ENCODE results near the gene VILL. TPM values are rescaled to one million over a fixed set of nuclear protein-coding genes. Genes with fewer than 3 reads are reported as not detected.

Gene VILL
- polyA plus RNA-seq, 1 experiment: 8.8 TPM

- DNase-seq (ENCODE audit: low read depth): no peak
- no peaks in the 10 kb centered on the region for H3K27me3 ChIP-seq (ENCODE audit: control insufficient read depth, insufficient read depth, low read length)
- ChIA-PET POLR2A (no interaction called here), CTCF (interaction anchor here (2.0 kb wide), 1 partner anchor 21 kb away, joined by 9 read pairs; no protein-coding TSS in a partner anchor)
- TF ChIP-seq, protein P1, sequence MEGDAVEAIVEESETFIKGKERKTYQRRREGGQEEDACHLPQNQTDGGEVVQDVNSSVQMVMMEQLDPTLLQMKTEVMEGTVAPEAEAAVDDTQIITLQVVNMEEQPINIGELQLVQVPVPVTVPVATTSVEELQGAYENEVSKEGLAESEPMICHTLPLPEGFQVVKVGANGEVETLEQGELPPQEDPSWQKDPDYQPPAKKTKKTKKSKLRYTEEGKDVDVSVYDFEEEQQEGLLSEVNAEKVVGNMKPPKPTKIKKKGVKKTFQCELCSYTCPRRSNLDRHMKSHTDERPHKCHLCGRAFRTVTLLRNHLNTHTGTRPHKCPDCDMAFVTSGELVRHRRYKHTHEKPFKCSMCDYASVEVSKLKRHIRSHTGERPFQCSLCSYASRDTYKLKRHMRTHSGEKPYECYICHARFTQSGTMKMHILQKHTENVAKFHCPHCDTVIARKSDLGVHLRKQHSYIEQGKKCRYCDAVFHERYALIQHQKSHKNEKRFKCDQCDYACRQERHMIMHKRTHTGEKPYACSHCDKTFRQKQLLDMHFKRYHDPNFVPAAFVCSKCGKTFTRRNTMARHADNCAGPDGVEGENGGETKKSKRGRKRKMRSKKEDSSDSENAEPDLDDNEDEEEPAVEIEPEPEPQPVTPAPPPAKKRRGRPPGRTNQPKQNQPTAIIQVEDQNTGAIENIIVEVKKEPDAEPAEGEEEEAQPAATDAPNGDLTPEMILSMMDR (IDR thresholded peaks at IDR 0.05; ENCODE audit: insufficient read depth, low read depth, low read length): no peak
- H3K36me3 ChIP-seq (ENCODE audit: control insufficient read depth, insufficient read depth, low read length): peaks cover 9% of the 10 kb centered on the region
- H3K4me3 ChIP-seq (ENCODE audit: low read depth, low read length): no peak overlapping the region
Observed at GRCh38 chr3:38018296-38019266, 28.0 kb downstream of the VILL start.

DNA sequence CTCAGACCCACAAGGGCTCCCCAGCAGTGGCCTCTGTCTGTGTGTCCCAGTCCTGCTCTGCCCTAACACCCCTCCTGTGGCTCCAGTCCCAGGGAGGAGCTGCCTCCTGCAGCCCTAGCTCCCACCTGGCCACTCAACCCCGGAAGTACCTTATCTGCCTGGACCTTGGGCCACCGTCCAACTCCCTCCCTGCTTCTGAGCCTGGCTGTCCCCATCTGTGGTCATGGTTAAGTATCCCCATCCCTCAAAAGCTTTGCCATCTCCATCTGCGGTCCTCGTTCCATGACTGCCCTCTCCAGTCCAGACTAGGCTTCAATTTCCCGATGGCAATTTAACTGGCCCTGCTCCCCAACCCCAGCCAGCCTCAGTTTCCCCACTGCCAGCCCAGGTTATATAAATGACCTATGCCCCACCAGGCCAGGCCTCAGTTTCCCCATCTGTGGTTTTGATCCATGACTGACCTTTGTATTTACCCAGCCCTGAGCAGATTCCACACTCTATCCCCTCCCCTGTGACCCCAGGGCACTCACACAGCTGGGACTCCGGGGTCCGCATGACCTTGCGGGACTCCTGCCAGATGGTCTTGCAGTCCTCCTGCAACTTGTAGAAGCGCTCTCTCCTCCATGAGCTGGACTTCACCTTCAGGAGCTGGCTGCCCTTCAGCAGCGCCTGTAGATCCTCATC lies 29.2 kb downstream of the VILL start:
- Histone ChIP-seq H3K4me3 (ENCODE audit: low read depth, low read length) (no peak overlapping the region), H3K36me3 (ENCODE audit: control insufficient read depth, insufficient read depth, low read length) (peaks cover 9% of the 10 kb centered on the region), H3K27me3 (ENCODE audit: control insufficient read depth, insufficient read depth, low read length) (no peaks in the 10 kb centered on the region)
- ChIA-PET CTCF (interaction anchor here (0.6 to 2.0 kb wide), 2 partner anchors 23 to 311 kb away, joined by 3 to 9 read pairs; no protein-coding TSS in a partner anchor), POLR2A (no interaction called here)
- TF ChIP-seq, protein P1 (IDR thresholded peaks at IDR 0.05; ENCODE audit: insufficient read depth, low read depth, low read length): no peak
- DNase-seq (ENCODE audit: low read depth): no peak

- ChIA-PET POLR2A (no interaction called here), CTCF (interaction anchor here (2.0 kb wide), 1 partner anchor 23 kb away, joined by 9 read pairs; no protein-coding TSS in a partner anchor)
- no peaks in the 10 kb centered on the region for H3K27me3 ChIP-seq (ENCODE audit: control insufficient read depth, insufficient read depth, low read length)
- no peak overlapping the region for H3K4me3 ChIP-seq (ENCODE audit: low read depth, low read length)
- DNase-seq (ENCODE audit: low read depth): no peak
- H3K36me3 ChIP-seq (ENCODE audit: control insufficient read depth, insufficient read depth, low read length): peaks cover 9% of the 10 kb centered on the region
- TF ChIP-seq, protein P1 (IDR thresholded peaks at IDR 0.05; ENCODE audit: insufficient read depth, low read depth, low read length): no peak
Observed at GRCh38 chr3:38020342-38020726, 29.7 kb downstream of the VILL start.

- POLR2A ChIA-PET: no interaction called here
- peaks cover 8% of the 10 kb centered on the region for H3K36me3 ChIP-seq (ENCODE audit: control insufficient read depth, insufficient read depth, low read length)
- no peak overlapping the region for H3K4me3 ChIP-seq (ENCODE audit: low read depth, low read length)
- no peaks in the 10 kb centered on the region for H3K27me3 ChIP-seq (ENCODE audit: control insufficient read depth, insufficient read depth, low read length)
- TF ChIP-seq, protein P1 (IDR thresholded peaks at IDR 0.05; ENCODE audit: insufficient read depth, low read depth, low read length): no peak
- CTCF ChIA-PET: interaction anchor here (1.9 kb wide), 1 partner anchor 18 kb away, joined by 9 read pairs; no protein-coding TSS in a partner anchor
- DNase-seq (ENCODE audit: low read depth): no peak
Observed at GRCh38 chr3:38021196-38021595, 30.6 kb downstream of the VILL start.

- TF ChIP-seq, protein P1 (IDR thresholded peaks at IDR 0.05; ENCODE audit: insufficient read depth, low read depth, low read length): no peak
- ChIA-PET POLR2A (no interaction called here), CTCF (interaction anchor here (0.8 to 1.9 kb wide), 2 partner anchors 19 to 167 kb away, joined by 3 to 9 read pairs; no protein-coding TSS in a partner anchor)
- Histone ChIP-seq H3K36me3 (ENCODE audit: control insufficient read depth, insufficient read depth, low read length) (peaks cover 6% of the 10 kb centered on the region), H3K27me3 (ENCODE audit: control insufficient read depth, insufficient read depth, low read length) (no peaks in the 10 kb centered on the region), H3K4me3 (ENCODE audit: low read depth, low read length) (no peak overlapping the region)
- DNase-seq (ENCODE audit: low read depth): no peak
Observed at GRCh38 chr3:38022301-38022700, 31.7 kb downstream of the VILL start.

Data from BJ (cell line).